GM18519 (cell line): ENCODE measurements around the gene PTTG2.
"Not testable (repeated sequence)": the region's sequence is repeated elsewhere in the genome, so short reads cannot be mapped to it uniquely, and the experiment has no call there.

Experiments
- ATAC-seq: cut with Tn5 transposase; IDR thresholded peaks from one replicate; pipeline ENCODE4 v1.9.1; 2021; ENCODE audit warnings: mild to moderate bottlenecking, moderate library complexity; ENCODE audit not compliant: unreplicated experiment, low FRiP score

PTTG2 gene

DNA sequence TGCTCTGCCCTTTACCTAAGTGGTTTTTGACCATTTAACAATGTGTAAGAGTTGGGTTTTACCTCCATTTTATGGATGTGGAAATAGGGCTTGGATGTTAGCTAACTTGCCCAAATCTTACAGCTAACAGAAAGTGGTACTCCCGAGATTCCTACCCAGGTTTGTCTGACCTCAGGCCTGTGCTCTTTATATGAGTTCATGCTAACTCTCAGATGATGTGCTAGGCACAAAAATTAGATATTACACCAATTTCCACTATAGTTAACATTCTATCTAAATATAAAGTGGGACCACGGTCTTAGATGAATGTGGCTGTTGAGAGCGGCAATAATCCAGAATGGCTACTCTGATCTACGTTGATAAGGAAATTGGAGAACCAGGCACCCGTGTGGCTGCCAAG is at the start of gene PTTG2:
TSS of gene PTTG2 (plus strand) at position 301 of the 400 bp plus-strand sequence. CDS start at position 338, 37 bp downstream.
- no peak for ATAC-seq

DNA sequence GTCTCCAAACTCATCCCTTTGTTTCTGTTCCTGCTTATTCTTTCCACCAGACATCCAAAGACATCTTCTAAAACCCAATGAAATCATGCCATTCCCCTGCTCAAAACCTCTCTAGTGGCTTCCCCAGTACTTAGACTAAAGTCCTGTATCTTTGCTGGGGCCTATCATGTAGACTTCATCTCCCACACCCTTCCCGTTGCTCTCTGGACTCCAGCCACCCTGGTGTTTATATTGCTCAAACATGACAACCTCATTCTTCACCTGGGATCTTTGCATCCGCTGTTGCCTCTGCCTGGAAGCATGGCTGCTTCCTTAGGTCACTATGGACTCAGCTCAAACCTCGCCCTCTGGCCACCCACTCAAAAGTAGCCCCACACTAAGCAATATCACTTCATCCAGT is 45.7 kb upstream of the PTTG2 start:
- no peak for ATAC-seq

DNA sequence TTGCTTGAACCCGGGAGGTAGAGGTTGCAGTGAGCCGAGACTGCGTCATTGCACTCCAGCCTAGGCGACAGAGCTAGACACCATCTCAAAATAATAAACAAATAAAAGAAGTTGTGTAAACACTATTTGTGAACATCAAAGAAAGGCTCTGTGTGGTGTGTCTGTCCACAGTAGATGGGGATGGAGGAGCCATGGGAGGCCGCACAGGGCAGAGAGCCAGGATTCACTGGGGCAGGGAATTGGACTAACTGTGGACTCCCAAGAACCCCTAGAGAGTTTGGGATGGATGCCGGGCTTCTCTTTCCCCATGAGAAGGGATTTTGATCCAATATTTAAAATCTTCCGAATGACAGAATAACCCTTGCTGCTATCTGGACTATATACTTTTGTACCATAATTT is 42.8 kb upstream of the PTTG2 start:
- no peak for ATAC-seq

DNA sequence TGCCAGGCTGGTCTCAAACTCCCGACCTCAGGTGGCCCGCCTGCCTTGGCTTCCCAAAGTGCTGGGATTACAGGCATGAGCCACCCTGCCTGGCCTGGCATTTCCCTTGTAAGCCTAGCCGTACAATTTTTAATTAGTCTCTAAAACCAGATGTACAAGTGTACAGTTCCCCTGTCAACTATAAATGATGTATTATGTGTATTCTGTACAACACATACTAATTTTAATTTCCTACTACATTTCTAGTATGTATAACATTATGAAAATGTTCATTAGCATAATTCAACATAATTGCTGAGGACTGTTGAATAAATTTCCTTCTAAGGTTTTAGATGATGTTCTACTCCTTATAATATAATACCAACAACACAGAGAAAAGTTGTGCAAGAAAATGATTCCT is 41.5 kb upstream of the PTTG2 start:
- ATAC-seq: no peak

DNA sequence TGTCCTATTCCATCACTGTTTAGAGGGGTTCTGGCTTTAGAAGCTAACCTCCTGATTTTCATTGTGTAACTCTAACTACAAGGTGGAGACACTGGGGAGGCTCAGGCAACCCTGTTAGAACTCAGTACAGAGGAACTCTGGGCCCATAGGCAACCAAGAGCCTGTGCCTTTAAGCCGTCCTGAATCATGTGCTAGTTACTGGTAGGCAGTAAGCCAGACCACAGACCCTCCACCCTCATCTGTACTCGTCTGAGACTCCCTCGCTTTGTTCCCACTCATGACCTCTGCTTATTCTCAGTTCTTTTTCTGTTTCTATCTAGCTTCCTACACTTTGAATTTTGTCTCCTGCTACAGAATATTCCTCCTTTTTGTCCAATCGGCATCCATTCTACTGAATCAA is 37.9 kb upstream of the PTTG2 start:
- ATAC-seq: no peak

DNA sequence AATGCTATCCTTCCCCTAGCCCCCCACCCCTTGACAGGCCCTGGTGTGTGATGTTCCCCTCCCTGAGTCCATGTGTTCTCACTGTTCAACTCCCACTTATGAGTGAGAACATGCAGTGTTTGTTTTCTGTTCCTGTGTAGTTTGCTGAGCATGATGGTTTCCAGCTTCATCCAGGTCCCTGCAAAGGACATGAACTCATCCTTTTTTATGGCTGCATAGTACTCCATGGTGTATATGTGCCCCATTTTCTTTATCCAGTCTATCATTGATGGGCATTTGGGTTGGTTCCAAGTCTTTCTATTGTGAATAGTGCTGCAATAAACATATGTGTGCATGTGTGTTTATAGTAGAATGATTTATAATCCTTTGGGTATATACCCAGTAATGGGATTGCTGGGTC is 37.1 kb upstream of the PTTG2 start:
- not testable (repeated sequence) for ATAC-seq

DNA sequence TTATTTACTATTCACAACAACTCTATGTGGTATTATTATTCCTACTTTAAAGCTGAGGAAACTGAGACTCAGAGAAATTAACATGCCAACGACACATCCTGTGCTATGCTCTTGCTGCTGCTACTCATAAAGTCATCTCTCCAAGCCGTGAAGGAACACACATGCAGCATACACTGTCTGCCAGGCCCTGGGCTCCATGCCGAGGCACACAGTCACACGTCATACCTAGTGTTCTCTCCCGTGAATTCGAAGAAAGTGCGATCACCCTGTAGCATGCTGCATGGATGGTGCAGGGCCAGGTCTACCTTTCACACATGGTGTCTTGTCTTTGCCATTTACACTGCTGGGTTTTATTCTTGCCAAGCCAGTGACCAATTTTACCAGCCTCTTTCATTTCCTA is 35.3 kb upstream of the PTTG2 start:
- ATAC-seq: no peak

DNA sequence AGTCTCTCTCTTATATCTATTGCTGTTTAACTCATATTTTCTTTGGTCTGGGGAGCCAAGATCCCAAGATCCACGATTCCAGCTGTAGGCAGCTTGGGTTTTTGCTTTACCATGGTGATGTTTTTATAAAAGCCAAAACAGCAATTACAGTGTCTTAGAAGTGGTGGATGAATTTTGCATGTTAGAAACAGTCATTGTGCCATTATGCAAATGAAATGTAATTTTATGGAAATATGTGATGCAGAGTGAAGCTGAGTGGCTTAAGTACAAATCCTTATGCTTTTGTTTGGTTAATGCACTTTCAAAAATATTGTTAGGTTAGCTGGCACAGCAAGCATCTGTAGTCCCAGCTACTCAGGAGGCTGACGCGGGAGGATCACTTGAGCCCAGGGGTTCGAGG is 32.8 kb upstream of the PTTG2 start:
- ATAC-seq: no peak

DNA sequence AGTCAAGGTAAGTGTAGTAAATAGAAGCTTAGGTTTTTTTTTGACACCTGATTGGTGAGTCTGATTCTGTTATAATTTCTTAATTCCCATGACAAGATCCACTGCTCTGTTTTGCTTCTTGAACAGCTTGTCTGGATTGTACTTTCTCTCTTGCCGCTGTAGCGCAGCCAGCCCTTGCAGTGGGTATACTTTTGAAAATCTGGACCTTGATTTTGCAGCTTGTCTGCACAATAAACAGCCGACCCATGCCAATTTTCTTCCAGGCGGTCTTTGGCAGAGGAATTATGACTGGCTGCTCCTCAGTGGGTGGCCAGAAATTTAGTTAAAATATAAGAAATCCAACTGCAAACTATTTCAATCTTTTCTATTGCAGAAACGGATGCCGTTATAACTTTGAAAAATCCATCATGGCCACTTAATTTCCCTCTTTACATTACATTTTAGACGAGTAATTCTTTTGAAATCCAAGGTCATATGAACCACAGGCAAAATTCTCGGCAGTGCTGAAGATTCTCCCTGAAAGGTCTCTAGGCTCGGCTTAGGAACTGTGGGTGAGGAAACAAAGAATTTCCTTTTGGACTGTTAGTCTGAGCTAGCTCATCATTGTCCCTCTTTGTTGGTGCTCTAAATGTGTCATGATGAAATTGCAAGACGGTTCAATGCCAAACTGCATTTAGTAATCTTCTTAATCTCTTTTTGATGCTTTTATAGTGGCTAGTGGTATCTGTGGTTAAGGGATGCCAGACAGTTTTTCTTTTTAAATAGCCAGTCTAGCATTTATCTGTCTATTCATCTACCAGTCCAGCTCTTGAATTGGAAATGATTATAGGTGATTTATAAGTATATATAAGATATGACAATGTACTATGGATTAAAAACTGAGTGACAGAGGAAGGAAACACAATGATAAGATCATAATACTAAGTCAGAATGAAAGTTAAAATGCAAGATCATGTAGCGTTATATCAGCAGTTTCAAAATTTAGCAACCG is 31.5 kb upstream of the PTTG2 start:
- no peak for ATAC-seq

DNA sequence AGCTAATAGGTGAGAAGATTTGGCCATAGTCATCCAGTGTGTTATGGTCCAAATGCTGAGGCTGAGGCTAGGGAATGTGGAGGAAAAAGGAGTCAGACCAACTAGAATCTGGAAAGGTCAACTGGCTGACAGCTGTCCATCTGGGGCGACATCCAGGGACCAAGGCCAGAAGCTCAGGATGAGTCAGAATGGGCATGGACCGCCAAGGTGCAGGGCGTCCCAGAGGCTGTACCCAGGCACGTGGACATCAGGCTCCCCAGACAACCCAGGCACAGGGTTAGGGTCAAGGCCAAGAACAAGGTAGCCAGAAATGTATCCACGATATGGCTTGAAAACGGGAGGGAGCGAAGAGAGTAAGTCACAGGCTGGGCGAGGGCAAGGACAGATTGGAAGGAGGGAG is 26.1 kb upstream of the PTTG2 start:
- ATAC-seq: no peak

DNA sequence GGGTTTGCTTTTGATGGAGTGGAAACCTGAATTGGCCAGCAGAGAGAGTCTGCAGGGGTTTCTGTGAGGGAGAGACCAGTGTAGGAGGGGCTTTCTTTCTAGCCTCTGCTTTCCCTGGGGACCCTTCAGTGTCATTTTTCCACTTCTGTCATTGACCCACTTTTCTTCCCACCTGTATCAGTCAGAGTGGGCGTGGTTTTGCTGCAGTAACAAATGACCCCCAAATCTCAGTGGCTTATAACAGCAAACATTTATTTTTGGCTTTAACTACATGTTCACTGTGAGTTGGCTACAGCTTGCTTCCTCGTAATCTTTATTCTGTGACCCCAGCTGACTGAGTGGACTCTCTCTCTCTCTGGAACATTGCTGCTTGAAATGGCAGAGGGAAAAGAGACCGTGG is 25.6 kb upstream of the PTTG2 start:
- no peak for ATAC-seq

DNA sequence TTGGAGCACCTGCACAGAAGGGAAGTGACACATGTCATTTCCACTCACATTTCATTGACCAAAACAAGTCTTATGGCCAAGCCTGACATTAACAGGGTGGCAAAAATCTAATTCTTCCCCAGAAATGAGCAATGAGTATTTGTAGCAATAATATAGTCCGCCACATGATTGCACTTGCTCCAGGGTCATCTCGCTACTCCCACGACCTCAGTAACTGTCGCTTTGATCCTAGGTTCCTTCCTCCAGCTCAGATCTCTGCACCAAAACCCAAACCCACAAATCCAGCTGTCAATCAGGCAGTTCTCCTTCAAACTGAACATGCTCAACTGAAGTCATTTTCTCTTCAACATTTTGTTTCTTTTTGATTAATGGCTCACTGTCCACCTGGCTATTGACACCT is 25.2 kb upstream of the PTTG2 start:
- no peak for ATAC-seq

DNA sequence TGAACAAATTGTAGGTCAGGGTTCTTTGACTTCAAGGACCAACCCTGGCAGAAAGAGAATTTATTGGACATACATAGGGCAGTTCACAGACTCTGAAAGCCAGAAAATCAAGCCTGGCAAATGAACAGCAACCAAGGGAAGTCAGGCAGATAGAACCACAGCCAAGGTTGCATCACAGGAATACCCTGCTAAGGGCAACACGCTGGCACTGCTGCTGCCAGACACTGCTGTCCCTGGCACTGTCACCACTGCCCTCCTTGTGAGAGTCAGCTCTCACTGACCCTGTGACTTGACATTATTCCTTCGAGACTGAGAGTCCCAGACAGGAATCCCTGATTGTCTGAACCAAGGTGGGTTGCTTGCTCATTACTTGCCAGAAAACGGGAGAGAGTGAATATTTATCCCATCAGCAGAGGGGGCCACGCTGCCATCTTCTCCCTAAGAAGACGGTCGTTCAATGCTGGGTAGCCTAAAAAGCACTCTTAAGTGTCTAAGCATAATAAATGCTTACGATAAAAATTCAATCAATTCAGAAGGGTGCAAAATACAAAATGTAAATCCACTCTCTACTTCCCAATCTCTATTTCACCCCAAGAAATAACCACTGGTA is 23.2 kb upstream of the PTTG2 start:
- no peak for ATAC-seq

DNA sequence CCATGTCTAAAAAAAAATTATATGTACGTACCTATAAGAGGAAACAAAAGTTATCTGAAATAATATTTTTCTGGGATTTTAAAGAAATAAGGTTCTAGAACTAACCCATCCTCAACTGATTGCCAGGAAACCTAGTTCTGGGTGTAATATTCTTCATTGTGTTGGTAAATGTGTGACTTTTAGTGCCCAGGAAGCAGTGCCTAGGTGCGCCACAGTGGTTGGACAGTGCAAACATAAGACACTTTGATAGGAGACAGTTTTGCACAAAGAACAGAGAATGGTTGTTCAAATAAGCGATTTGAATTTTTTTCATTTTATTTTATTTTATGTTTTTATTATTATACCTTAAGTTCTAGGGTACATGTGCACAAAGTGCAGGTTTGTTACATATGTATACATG is 22.0 kb upstream of the PTTG2 start:
- ATAC-seq: no peak

DNA sequence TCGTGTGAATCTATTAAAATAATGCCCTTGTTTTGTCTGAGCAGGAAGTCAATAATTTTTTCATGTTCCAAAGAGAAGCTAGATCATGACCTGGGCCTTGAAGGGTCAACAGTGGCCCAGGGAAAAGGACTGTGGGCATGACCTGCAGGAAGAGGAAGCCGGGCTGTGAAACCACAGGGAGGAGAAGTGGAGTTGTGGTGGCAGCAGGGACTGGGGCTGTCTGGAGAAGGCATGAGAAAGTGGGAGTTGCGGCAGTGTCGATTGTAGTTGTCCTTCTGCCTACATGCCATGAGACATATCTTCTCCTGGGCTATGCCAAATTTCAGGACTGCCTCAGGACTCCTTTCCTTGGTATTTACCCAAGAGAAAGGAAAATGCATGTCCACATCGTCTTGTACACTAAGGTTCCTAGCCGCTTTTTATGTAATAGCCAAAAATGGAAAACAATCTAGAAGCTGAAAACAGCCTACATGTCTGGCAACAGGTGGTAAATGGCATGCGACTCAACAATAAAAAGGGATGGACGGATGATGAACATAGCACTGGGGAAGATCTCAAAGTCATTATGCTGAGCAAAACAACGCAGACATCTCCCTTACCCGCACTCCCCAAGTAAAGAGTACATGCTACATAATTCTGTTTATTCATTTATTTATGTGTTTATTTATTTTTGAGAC is 13.6 kb upstream of the PTTG2 start:
- no peak for ATAC-seq

DNA sequence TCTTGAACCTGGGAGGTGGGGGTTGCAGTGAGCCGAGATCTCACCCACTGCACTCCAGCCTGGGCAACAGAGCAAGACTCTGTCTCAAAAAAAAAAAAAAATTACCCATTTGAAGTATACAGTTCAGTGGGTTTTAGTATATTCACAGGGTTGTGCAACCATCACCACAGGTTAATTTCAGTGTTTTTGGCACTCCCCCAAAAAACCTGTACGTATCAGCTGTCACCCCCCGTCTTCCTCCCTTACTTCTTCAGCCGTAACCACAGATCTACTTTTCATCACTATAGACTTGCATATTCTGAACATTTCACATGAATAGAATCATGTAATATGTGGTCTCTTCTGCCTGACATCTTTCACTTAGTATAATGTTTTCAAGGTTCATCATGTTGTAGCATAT is 11.7 kb upstream of the PTTG2 start:
- ATAC-seq: no peak

DNA sequence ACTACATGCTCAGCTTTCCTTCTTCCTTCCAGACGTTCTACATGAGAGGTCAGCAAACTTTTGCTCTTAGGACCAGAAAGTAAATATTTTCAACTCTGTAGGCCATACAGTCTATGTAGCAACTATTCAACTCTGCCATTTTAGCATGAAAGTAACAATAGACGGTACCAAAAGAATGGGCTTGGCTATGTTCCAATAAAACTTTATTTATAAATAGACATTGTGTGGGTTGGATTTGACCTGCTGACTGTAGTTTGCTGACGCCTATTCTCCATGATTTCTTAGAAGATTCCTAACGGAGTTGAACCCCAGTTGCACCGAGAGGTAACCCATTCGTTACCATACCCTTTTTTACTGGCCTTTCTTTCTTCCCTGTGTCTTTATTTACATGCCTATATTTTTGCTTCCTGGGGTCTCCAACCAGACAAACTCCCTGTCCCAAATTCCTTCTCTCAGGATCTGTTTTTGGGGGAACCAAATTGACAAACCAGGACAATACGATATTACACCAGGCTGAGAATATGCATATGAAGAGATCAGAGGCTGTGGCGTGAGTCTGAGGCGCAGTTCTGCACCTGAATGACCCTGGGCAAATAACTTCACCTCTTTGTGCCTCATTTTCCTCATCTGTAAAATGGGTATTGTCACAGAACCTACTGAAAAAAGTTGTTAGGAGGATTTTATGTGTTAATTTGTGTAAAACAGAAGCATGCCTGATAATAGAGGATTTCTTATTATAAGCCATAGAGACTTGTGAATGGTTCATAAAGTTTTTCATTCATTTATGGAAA is 10.4 kb upstream of the PTTG2 start:
- no peak for ATAC-seq

DNA sequence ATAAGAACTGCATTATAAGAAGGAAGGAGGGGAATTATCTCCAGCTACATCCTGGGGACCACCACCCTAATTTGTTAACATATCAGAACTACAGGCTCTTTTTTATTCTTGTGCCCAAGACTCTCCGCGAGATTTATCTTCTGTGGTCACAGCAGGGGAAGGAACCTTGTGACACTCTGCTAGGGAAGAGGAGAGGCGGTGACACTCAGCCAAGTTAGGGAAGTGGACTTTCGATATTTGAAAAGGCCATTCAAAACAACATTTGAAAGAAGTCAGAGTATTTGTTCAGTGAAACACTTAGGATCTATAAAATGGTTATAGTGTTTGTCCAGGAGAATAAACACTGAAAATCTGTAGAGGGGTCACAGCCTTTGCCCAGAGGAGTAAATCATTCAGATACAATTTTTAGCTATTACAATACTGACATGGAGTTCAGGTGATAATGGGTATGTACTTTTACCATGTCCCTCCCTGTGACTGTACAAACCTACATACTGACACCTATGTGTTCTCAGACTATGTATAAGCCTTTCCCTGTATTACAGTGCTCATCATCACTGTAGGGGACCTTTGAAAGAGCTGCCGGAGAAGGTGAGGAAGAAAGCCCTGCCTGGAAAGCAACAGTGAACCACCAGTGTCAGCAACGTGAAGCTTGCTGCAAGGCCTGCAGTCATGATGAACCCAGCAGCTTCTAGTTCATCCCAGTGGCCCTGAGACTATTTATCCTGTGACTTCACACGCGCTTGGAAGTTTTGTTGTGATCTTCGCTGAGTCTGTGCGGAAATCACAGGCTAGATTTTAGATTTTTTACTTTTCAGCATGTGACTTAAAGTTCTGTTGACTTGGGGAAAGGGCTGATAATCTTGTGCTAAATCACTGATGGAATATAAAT is 8.5 kb upstream of the PTTG2 start:
- no peak for ATAC-seq

DNA sequence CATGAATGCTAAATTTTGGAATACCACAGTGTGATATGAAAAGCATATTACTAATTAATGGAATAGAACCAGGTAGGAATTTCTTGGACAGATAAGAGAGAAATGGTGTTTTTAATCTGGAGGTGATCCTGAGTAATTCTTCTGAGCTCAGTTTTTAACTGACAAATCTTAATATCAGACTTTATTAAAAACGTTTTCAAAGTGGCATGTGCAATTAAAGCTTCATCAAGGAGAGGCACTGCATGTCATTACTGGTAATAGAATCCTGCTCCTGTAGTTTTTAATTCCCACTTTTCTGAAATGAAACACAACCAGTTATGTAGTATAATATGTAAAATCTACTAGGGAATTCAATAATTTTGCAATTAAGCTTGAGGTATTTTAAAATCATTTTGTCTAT is 7.0 kb upstream of the PTTG2 start:
- no peak for ATAC-seq
